GM21786 (cell line): ENCODE data around the gene KCNC1.

ENCODE experiments used
- ATAC-seq: cut with Tn5 transposase; IDR thresholded peaks from one replicate; pipeline ENCODE4 v1.9.1; 2021; ENCODE audit not compliant: unreplicated experiment

Gene KCNC1

DNA sequence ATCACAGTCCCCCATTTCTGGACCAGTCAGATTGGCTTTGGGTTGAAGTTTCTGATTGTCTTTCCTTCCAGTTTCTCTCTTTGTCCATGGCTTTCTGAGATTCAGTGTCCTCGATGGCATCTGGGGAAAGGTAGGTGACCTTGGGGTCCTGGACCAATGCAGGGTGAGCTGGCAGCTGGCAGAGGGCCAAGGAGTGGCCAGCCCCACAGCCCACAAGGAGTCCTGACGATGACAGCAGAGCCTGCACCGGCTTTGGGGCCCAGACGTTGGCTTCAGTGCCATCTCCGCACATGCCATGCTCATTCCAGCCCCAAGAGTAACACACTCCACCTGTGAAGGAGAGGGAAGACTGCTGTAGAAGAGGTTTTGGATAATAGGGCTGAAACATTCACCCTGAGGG is 53.5 kb downstream of the KCNC1 start:
- ATAC-seq, result no peak

DNA sequence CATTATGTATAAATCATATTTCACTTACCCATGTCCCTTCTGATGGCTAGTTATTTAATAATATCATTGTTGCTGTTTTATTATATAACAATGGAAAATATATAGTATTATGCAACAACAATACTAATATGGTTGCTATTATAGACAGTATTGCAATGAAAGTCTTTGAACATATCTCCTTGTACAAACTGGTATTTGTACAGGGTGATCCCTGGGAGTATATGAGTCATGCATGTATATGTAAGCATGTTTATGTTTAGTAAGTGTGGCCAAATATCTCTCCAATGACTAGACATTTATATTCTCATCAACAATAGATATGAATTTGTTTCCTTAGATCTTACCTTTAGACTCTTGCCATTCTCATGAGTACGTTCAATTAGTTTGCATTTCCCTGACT is 55.9 kb downstream of the KCNC1 start:
- no peak for ATAC-seq

DNA sequence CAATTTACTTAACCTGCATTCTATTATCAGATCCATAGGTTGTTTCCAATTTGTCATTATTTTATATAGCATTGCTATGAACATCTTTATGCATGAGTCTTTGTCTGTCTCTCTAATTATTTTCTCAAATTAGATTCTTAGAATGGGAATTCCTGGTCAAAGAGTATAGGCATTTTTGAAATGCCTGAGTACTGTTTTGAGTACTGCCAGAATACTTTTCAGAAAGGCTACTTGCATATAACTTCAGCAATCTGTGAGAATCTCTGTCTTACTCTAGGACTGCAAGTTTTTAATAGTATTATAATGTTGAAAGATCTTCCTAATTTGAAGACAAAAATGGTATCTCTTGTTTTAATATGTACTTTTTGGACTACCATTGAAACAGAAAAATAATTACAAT is 56.6 kb downstream of the KCNC1 start:
- ATAC-seq, result no peak

DNA sequence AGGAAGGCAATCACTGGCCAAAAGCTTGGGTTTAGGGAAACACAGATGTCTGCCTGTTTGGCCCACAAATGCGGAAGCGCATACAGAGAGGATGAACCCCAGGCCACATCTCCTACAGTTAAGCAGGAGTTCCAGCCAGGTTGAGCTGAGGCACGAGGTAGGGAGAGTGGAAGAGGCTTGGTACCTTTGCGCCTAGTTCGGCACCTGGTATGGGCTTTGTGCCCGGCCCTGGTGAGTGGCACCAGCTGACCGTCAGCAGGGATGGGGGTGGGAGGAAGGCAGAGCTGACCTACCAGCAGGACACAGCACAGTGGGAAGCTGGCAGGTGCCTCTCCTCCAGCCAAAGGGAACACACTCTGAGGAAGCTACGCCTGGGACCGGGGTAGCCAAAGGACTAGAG is 57.6 kb downstream of the KCNC1 start:
- ATAC-seq, result no peak

DNA sequence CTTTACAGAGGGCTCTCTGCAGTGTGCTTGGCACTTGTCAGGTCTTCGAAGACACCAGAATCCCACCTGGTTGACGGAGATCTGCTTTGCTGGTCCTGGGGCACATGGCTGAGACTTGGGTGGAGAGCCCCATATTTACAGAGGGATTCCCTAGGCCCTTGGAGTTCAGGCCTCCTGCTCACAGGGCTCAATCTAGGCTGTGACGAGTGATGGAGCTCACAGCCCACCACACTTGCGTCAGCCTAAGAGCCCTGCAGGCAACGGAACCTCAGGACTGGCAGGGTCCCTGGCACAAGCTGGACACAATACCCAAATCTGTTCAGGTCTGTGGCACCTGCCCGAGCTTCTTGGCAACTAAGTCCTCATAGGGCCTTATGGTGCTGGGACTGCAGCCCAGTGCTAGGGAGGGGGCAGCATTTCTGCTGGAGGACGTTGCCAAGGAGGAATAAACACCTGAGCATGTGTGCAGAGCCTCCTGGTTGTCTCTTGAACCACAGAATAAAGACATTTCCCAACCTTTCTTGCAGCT is 59.1 kb downstream of the KCNC1 start:
- no peak for ATAC-seq

DNA sequence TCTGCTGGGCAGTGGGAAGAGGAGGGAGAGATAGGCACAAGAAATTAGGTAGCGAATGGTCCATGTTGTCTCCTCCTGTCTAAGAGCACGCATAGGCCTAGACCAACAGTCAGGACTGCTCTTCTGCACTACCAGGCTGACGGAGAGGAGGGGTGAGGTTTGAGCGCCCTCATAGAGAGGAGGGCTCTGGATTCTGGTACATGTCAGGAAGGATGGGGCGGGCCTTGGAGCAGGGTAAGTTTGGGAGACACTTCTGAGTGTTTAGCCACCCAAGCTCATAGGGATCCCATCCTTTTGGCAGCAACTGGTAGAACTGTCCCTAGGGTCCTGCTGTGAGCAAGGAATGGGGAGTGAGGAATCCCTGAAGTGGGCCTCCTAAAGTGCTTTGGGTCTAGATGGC is 60.4 kb downstream of the KCNC1 start:
- no peak for ATAC-seq

DNA sequence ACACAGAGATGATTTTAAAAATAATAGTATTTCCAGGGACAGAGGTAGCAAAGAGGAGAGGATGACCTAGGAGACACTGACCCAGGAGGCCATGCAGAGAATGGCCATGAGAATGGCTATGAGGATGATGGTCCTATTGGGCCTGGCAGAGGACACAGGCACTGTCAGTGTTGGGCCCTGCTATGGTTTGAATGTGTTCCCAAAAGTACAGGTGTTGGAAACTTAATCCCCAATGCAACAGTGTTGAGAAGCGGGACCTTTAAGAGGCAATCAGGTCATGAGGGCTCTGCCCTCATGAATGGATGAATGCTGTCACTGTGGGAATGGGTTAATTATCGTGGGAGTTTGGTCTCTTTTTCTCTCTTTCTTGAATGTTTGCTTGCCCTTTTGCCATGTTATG is 61.6 kb downstream of the KCNC1 start:
- ATAC-seq, result no peak

DNA sequence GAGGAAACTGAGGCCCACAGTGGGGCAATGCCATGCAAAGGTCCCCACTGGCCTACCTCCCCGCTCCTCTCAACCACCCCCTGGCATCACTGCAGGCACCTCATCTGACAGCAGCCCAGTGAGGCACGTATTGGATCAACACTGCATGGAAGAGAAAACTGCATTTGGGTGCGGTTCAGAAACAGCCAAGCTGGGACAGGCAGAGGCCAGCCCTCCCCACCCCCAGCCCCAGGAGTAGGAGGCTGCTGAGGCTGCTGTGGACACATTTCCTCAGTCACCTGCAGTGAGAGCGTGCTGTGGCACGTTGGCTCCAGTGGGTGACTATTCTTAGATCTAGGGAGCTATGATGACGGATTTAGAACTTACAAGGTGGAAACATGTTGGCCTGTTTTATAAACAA is 63.7 kb downstream of the KCNC1 start:
- ATAC-seq, result no peak

DNA sequence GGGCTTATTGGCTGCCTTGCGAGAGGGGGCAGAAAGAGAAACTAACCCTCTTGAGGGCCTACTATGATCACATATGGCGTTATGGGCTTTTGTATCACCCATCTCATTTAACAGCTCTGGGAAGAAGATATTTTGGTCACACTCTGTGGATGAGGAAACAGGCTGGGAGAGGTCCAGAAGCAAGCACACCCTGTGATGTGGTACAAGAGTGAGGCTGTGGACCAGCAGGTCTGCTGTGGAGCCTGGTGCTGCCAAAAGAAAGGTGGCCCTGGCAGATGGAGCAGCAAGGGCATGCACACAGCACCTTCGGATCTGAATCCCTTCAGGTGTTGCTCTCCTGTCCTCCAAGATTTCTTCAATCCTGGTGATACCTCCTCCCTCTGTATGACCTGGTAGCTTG is 64.1 kb downstream of the KCNC1 start:
- no peak for ATAC-seq

DNA sequence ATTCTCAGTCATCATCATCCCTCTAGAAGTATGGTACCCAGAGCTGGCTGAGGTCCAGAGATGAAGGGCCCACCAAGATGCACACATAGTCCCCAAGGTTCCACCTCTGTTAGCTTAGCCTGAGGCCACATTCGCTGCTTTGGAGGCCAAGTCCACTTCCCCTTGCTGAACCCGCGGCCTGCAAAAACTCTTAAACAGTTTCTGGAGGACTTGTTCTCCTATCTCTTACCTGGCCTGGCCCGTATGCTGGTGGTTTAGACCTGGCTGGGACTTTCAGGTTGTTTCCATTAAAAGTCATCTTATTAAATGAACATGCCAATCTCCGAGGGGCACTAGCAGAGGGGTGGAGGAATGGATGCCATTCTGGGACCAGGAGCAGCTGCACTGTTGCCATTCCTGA is 64.6 kb downstream of the KCNC1 start:
- ATAC-seq, result no peak

DNA sequence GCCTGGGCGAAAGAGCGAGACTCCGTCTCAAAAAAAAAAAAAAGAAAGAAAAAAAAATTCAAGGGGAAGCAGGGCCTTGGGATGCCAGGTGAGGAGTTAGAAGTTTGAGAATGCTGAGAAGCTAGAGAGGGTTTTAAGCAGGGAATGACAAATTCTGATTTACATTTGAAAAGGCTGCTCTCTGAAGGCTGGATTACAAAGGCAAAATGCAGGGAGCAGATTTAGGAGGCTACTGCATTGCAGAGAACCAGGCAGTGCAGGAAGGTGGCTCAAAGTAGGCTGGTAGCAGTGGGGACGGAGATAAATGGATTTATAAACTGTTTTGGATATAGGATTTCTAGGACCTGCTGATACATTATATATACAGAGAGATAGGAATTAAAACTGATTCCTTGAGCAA is 66.6 kb downstream of the KCNC1 start:
- ATAC-seq, result no peak

DNA sequence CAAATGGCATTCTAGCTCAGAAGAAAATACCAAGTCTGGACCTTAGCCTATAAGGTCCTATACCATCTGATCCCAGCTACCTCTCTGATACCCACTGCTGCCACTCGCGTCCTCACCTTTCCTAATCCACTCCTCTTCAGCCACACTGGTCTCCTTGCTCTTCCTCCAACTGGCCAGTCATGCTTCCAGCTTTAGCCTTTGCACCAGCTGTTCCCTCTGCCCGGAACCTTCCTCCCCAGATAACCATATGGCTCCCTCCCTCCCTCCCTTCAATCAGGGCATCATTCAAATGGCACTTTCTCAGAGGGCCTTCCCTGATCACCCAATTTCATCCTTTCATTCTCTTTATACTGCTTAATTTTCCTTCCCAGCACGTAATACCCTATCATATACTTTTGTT is 67.9 kb downstream of the KCNC1 start:
- no peak for ATAC-seq

DNA sequence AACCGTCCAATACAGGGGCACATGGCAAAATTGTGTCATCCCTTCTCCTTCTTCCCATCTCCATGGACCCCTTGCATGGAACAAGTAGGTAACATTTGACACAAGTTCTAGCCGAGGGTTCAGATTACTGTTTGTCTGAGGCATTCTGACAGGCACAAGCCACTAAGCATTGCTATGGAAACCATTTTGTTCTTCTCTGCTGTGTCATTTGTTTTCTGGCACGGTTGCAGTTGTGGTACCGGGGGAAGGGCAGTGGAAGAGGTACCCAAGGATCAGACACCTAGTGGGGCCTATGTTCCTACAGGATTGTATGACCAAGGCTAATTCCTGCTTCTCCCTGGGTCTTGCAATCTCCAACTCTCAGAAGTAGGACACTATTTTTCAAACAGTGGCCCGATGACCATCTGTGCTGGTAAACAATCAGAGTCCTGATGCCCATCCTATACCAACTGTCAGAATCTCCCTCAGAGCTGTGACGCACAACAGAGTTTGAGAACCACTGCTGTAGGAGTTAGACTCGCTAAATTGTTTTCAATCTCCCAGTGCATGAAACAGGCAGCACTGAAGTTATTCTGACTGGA is 69.3 kb downstream of the KCNC1 start:
- ATAC-seq, result no peak

DNA sequence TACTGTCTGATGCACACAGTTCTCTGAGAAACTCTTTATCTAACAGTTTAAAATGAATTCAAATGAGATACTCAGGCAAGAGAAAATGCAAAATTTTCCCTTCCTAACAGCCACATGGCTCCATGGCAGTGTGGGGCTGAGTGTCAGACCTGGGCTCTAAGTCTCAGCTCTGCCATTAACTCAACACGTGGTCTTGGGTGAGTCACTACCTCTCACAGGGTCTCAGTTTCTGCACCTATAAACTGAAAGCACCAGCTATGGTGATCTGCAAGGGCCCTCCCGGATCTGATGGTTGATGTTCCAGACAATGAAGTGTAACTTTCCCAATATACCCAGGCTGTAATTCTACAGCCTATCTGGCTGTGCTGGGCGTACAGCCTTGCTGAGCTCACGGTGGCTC is 70.5 kb downstream of the KCNC1 start:
- no peak for ATAC-seq

DNA sequence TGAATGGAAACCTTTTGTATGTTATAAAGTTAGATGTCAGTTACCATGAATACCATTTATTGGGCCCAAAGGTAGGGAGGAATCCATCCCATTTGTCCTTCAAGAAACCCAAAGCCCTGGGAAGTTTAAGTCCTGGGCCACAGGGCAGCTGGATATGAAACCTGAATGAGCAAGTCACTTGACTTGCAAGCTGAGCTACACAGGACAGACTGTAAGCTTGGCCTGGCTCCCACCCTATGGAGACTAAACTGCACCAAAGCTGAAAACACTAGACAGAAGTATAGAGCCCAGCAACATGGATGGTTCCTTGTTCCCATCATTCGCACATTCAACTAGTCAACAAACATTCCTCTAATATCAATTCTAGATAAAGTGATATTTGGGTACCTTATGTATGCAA is 71.3 kb downstream of the KCNC1 start:
- no peak for ATAC-seq

DNA sequence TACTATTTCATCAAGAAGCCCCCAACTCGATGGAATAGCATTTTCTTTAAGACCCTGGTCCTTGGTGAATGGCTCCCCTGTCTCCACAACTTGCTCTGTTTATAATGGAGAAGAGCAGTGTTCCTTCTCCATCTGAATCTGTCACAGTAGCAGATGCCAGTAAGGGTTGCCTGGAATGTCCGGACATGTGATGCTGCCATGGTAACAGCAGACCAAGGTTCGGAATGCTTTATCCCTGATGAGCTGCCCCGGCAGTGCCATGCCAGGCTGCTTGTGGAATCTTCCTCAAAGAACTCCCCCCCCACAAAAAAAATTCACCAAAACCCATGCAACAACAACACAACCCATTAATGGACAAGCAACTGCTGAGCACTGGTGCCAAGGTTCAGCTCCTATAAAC is 72.5 kb downstream of the KCNC1 start:
- ATAC-seq, result no peak

DNA sequence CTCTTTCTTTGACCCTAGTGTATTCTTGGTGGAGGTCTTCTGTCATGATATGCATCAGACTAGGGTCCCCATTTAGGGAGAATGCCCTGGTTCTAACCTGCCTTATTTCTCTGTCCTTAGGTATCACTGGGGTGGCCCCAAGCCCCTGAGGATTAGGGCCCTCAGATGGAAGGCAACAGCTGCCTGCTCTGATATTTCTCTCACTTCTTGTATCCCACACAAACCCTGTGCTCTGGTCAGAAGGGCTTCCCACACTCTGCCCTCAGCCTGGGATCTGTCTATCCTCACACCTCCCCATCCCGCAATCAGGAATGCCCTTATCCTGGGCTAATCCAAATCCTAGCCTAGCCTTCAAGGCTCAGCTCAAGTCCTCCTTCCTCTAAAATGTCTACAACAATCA is 75.5 kb downstream of the KCNC1 start:
- ATAC-seq, result no peak

DNA sequence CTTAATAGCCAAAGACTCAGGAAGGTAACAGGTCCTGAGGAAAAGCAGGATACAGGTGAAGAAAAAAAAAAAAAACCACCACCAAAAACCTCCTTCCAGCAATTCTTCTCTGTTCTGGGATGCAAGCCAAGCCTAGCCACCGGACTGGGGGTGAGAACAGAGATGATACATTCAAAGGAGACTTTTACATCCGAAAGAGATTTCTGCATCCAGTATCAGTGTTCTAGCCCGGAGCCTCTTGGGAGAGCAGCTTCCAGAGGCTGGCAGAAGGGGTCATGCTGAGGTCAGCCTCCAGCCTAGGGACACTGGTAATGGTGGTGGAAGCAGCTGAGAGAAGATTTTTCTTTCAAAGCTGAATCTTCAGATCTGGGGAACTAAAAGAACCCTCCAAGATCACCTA is 76.2 kb downstream of the KCNC1 start:
- no peak for ATAC-seq

DNA sequence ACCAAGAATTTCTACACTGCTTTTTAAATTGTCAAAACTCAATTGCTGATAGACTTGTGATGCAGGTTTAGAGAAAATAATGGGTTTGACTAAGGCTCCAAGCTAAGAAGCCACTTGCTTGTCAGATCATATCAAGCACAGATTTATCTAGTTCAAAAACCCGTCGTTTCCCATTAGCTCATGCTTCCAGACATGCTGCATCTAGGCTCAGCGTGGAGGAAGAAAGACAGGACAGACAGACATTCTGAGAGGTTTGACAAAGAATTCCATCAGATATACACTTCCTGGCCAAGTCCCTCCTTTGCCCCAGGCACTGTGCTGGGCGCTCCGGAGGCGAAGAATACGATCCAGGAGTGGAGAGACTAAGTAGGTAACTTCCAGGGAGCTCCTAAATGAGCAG is 76.8 kb downstream of the KCNC1 start:
- ATAC-seq, result no peak

DNA sequence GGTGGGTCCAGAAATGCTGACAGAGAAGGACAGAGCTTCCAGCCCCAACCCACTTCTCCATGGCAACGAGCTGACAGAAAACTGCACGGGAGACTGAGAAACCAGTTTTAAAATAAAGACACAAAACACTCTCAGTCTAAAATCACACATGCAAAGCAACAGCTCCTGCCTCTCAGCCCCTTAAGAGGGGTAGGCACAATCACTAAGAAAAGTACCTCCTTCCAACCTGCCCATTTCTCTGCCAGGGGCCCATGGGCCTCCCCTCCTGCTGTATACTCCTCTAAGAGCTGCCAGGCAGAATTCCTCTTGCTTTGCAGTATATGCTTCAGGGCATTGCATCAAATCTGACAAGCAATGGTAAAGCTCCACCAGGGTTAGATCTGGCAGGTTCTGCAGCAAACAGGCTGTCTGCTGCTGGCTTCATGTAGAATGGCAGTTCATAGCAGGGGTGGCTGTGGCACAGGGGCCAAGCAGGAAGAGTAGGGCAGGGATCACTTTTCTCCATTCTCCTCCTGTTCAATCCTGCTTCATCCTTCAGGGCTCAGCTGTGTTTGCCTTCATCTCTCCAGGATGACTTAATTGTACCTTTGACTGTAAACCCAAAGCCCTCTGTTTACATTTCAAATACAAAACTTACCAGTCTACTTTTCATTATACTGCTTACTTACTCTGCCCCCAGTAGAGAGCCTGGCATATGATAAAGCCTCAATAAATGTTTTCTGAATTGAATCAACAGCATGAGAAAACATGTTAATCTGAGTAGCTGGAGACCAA is 77.7 kb downstream of the KCNC1 start:
- ATAC-seq, result no peak

DNA sequence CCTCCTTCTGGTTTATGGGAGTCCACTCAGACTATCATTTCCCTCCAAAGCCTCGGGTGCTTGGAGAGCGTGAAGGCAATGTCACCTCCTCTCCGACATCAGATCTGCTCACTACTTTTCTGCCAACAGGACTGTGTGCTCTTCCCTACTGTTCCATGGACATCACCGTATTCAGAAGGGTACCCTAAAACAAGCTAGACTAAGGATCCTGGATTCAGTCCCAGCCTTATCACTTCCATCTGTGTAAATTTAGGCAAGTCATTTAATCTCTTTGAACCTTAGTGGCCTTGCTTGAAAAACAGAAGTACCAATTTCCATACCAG is 78.2 kb downstream of the KCNC1 start:
- no peak for ATAC-seq

DNA sequence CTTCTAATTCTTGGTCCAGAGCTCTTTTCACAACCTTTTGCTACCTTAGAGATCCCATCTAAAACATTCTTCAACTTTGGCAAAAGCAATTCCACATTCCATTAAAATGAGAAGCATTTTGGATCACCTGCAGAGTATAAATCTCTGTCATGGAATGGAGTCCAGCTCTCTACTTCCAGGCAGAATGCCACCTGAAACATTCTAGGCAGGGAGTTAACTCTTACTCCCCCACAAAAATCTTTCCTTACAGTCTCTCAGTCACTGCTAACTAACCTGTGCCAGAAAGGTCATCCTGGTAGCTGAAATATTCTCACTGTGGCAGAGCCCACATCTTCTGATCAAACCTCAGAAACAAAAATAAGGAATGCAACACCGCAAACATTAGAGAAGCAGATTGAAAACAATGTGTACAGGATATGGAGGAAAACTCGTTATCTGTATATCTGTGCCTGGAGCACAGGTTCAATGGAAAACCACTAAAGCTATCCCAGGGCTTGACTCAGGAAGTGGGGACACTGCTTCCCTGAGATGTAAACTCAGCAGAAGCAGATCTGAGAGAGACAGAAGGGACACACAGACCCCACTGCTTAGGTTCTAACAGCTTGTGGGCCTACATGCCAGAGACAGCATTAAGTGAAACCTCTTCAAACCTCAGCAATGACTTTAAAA is 78.9 kb downstream of the KCNC1 start:
- no peak for ATAC-seq
